GM13976 (cell line): ENCODE measurements around the gene REXO2.

ENCODE experiments used
- DNase-seq: peaks from one replicate; pipeline ENCODE4 v3.0.0; 2012; ENCODE audit warnings: low spot score
- in situ Hi-C: fragments of 300-500 bp; cut with MboI; formaldehyde crosslinking; loops from one replicate; pipeline ENCODE4 v1.12.0; 2022; ENCODE audit warnings: low sequenced_read_pairs, mixed read lengths, inconsistent platforms; ENCODE audit not compliant: unreplicated experiment
- TF ChIP-seq, protein P1 (sequence below): IDR thresholded peaks from 2 replicates; pipeline ENCODE4 v1.5.1; 2012; ENCODE audit warnings: borderline replicate concordance, mild to moderate bottlenecking; ENCODE audit not compliant: insufficient read depth; ENCODE audit errors: extremely low read depth, missing control alignments, control extremely low read depth

REXO2 gene

GRCh38 chr11:114478001-114478410, 38.7 kb downstream of the REXO2 start:
- DNase-seq, result no peak
- TF ChIP-seq, protein P1, sequence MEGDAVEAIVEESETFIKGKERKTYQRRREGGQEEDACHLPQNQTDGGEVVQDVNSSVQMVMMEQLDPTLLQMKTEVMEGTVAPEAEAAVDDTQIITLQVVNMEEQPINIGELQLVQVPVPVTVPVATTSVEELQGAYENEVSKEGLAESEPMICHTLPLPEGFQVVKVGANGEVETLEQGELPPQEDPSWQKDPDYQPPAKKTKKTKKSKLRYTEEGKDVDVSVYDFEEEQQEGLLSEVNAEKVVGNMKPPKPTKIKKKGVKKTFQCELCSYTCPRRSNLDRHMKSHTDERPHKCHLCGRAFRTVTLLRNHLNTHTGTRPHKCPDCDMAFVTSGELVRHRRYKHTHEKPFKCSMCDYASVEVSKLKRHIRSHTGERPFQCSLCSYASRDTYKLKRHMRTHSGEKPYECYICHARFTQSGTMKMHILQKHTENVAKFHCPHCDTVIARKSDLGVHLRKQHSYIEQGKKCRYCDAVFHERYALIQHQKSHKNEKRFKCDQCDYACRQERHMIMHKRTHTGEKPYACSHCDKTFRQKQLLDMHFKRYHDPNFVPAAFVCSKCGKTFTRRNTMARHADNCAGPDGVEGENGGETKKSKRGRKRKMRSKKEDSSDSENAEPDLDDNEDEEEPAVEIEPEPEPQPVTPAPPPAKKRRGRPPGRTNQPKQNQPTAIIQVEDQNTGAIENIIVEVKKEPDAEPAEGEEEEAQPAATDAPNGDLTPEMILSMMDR, result no peak
- in situ Hi-C loops, result no loop called here

DNA sequence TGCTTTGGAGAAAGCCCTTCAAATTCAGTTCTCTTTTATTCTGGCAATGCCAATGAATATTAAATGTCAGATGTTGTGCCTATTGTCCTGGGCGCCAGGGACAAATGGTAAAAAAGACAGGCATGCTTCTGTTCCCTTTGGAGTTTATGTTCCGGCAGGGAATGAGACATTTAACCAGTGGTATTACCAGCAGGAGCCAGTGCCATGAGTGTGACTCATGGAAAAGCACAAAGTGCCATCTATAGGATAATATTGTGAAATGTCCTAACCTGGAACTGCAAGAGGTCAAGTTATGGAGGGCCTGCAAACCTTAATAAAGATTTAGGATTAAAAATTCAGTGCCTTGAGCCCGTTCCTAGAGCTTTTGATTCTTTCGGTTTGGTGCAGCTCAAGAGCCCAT, 39.5 kb downstream of the REXO2 start:
- TF ChIP-seq, protein P1, result no peak
- in situ Hi-C loops, result no loop called here
- no peak for DNase-seq

GRCh38 chr11:114479331-114479730, 40.1 kb downstream of the REXO2 start:
- TF ChIP-seq, protein P1, result no peak
- DNase-seq, result no peak
- in situ Hi-C loops, result no loop called here

GRCh38 chr11:114482114-114482513, 42.8 kb downstream of the REXO2 start:
- DNase-seq, result no peak
- in situ Hi-C loops, result no loop called here
- TF ChIP-seq, protein P1, result no peak

GRCh38 chr11:114483929-114484328, 44.7 kb downstream of the REXO2 start:
- TF ChIP-seq, protein P1, result no peak
- no peak for DNase-seq
- in situ Hi-C loops, result no loop called here

- in situ Hi-C loops, result no loop called here
- TF ChIP-seq, protein P1, result no peak
- no peak for DNase-seq
Observed at GRCh38 chr11:114496915-114497314, 57.6 kb downstream of the REXO2 start.

- DNase-seq, result no peak
- in situ Hi-C loops, result no loop called here
- TF ChIP-seq, protein P1, result no peak
Observed at GRCh38 chr11:114499756-114500155, 60.5 kb downstream of the REXO2 start.
